ENCODE measurements around the gene MSH2.

DNA sequence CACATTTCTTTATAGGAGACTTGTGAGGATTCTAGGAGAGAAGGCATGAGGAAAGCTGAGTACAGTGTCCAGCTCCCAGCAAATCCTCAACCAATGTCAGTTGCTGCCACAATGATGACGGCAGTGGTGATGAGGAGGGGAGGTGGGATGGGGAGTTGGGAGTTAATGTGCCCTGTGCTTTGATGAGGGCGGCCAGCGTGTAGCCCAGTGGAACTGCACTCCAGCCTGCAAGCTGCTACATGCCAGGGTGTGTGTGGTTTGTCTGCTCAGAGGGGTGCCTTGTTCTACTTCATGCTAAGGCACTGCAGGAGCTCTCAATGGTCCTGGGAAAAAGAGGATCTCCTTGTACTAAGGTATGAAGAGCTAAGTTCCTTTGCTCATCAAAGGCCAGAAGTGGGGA, 96.1 kb downstream of the MSH2 start:
- TF ChIP-seq, protein P1, sequence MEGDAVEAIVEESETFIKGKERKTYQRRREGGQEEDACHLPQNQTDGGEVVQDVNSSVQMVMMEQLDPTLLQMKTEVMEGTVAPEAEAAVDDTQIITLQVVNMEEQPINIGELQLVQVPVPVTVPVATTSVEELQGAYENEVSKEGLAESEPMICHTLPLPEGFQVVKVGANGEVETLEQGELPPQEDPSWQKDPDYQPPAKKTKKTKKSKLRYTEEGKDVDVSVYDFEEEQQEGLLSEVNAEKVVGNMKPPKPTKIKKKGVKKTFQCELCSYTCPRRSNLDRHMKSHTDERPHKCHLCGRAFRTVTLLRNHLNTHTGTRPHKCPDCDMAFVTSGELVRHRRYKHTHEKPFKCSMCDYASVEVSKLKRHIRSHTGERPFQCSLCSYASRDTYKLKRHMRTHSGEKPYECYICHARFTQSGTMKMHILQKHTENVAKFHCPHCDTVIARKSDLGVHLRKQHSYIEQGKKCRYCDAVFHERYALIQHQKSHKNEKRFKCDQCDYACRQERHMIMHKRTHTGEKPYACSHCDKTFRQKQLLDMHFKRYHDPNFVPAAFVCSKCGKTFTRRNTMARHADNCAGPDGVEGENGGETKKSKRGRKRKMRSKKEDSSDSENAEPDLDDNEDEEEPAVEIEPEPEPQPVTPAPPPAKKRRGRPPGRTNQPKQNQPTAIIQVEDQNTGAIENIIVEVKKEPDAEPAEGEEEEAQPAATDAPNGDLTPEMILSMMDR (IDR thresholded peaks at IDR 0.05; ENCODE audit: extremely low read depth in 1 of 2, insufficient read depth in 1 of 2, low read depth in 1 of 2, low read length in 2 of 2) = no peak
- no peak for TF ChIP-seq POLR2A (IDR thresholded peaks at IDR 0.05; ENCODE audit: low read depth, low read length)
- TF ChIP-seq MYC (IDR thresholded peaks at IDR 0.05; ENCODE audit: low read depth, low read length) = no peak
- TF ChIP-seq POLR2AphosphoS5 (IDR thresholded peaks at IDR 0.05; ENCODE audit: insufficient read depth, low read depth, low read length) = no peak
